DMS79 (cell line): ENCODE data around the gene TFB1M.

Experiments
- DNase-seq: peaks from one replicate; lab custom pipeline; 2025; lab: John Stamatoyannopoulos, UW

Gene TFB1M

DNA sequence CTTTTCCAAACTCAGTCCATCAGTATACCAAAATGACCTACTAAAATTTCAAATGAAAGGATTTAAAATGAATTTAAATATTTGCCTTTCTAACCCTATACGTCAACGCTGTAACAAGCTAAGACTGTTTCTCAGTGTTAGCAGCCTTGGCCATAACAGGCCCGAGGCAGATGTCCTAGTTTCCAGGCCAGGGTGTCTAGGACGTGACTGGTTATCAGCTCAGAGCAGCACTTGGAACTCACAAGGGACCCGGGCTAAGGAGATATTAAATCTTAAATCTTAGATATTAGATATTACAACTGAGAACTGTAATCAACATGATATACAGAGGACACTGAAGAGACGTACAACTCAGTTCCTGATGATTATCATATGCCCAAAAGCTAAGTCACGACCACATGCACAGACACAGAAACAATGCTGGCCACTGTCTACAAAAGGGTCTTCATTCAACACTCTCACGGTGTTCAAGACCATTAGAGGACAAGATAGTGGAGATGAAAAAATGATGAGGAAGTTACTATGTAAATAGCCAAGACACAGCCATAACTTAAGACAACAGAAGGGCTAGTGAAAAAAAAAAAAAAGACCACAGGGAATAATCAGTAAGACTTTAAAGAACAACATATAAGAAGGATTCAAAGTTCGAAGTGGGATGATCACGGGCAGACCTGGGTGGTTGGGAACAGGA lies 50.8 kb downstream of the TFB1M start, which contains the start of gene CLDN20:
CLDN20 (plus strand) TSS at position 641 of the 691 bp plus-strand sequence. CDS start 11,707 bp downstream, outside the sequence.
- DNase-seq, result no peak

DNA sequence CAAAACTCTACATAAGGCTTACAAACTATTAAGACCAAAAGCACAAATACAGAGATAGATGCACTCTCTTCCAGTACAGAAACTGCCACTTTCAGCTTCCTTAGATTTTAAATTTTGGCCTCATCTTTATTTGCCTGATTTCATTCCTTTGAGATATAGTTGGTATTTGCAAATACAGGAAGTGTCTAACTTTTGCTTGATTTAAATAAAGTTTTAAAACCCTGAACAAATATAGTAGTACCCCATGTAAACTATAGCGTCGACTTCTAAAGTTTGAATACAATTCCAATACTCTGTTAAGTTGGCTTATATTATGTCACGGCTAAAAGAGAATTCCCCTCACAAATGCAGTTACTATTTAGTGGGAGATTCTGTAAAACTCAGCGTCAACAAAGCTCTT lies 51.6 kb downstream of the TFB1M start:
- no peak for DNase-seq

DNA sequence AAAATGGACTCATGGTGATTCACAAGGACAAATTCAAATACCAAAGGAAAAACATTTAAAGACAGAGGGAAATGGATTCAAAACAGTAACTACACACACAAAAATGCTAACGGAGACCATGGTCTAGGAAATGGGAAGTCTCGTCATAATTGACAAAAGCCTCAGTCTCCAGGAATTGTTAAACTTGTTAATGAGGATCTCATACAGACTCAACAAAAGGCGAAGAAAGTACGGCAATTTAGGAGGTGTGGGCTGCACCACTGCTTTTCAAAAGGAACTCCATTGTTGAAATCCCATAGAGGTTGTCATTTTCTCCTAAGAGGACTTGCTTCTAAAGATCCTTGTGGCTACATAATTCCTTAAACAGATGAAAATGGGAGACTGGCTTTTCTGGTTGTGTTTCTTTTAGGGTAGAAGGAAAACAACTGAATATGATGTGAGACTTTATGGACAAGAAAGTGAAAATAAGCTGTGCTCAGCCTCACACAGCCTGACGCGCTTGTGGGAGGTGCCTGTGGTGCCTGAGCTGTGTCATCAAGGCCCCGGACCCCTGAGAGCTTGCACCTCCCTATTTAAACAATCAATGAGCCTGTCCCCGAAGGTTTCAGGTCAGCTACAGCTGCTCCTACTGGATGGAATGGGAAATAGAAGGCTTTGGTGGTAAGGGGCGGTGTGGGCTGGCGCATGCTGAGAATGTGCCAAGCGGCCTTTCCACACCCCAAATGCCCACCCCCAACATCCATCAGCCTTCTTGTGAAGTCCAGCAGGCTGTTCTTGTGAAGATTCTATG lies 53.0 kb downstream of the TFB1M start:
- no peak for DNase-seq

DNA sequence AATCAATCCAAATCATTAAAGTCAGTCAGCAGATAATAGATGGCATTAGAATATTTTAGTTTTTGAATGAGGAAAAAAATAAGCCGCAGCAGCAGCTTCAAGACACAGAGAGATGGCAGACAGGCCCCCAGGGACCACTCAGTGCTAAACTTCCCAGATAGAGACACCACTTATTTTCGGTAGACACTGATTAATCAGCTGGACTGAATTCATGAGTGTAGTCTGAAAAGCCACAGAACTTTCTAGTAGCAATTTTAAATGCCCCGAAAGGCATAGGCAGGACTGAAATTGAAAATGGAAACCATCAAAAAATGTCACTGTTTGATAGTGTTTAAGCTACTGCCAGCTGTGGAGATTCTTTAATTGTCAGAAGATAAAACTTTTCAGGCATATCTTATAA lies 53.6 kb downstream of the TFB1M start:
- no peak for DNase-seq

DNA sequence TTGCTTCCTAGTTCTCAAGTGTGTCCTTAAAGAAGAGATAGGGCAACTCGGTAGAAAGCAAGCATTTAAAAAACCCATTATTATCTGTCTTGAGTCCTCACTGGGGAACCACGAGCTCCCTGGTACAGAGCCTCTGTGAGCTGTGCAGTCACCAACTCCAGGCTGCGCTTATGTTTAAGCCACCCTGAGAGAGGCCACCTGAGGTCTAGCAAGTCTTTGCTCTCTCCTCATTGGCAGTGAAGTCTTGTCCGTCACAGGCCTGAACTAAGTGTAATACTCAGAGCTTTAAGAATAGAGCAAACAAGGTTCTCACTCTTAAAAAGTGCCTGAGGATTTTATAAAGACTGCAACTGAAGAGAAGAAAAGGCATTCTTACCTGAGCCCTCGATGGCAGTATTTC lies 54.4 kb downstream of the TFB1M start:
- no peak for DNase-seq

DNA sequence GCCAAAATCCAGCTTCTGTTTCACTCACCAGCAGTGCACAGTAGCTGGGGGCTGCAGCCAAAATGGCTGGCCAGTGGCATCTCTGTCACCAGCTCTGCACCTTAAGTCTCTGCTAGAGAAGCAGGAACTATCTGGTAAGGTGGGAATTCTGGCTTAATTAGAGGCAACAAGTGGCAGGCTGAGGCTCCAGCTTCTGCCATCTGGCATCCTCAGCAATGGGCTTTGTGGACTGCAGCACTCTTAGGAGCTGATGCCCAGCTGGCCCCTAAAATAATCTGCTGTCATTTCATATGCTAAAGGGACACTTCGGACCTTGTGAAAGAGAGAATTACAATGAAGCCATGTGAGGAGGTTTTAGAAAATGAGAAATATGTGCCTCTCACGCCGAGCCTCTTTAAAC lies 55.1 kb downstream of the TFB1M start:
- DNase-seq, result no peak

DNA sequence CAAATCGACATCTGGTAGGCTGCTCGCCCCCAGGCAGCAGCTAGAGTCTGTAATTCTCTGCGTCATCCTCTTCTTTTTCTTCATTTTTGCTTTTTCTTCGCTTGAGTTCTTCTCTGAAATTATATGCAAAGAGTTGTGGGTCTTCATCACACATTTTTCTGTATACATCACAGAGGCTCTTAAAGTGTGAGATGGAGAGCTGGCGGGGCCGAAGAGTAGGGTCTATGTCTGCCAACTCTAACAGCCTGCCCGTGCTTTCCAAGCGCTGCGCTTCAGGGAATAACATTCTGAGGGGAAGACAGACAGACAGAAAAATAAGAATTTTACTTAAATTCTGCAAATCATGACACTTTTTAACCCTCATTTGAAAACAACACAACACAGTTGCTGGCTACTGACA lies 56.5 kb downstream of the TFB1M start:
- DNase-seq, result no peak

DNA sequence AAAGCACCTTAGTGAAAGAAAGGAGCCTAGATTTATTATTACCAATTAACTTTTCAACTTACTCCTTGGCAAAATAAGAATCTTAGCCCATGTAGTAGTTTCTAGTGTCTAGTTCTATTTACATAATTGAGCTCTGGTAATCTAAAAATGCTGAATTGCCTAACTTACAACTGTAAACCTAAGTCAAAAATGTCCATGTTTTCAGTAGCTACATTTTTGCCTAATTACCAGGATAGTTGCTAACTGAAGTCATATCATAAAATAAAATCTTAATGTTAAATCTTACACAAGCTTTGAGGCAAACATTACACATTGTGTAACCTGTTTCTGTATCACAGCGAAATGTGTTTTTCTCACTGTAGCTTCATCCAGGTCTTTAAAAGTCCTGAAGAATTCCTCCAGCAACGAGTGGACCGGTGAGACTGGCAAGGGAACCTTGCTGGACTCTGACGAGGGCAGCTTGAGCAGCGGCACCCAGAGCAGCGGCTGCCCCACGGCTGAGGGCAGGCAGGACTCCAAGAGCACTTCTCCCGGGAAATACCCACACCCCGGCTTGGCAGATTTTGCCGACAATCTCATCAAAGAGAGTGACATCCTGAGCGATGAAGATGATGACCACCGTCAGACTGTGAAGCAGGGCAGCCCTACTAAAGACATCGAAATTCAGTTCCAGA lies 58.0 kb downstream of the TFB1M start:
- DNase-seq, result no peak

DNA sequence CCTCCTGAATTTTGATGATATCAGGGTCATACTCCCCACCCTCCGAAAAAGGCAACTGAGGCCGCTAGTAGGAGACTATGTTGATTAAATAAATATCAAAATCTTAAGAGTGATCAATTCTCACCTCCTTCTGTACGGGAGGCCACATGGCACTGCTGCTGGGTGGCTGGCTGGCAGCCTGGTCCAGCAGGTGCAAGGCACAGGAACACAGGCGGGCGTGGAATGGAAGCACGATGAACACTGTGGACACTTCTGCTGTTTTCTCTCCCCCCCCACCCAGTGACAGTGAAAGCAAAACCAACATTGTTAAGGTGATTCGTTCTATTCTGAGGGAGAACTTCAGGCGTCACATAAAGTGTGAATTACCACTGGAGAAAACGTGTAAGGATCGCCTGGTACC lies 60.1 kb downstream of the TFB1M start:
- no peak for DNase-seq

DNA sequence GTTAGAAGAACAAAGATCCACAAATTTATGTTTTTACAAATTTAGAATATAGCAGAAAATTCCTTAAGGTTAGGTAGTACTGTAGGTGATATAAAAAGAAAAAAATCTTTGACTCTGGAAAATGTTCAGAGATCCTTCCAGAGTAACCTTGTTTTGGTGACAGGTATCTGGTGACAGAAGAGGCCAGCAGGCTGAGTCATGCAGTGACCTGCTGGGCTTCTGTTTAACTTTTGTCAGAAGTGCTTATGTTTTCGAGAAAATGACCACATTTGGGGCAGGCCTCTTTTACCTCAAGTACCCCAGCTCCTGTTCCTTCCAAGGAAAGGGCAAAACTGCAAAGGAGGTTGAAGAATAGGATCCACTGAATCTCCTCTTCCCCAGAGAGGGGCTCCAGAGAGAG lies 60.9 kb downstream of the TFB1M start:
- no peak for DNase-seq

DNA sequence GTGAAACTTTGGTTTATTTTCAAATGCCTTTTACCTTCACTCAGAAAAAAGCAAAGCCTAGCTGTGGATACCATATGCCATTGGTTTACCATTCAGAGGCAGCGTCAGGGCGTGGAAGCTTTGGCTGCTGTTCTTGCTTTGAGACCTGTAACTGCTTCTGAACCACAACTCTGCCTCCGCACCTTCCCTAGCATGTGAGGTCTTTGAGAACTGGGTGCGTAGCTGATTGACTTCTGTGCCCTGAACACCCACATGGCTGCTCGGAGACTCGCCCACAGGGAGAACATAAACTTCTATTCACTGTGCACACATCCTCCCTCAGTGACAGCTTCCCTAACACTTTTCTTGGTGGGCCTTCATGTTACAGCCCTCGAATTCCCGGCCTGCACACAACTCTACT lies 61.7 kb downstream of the TFB1M start:
- no peak for DNase-seq

DNA sequence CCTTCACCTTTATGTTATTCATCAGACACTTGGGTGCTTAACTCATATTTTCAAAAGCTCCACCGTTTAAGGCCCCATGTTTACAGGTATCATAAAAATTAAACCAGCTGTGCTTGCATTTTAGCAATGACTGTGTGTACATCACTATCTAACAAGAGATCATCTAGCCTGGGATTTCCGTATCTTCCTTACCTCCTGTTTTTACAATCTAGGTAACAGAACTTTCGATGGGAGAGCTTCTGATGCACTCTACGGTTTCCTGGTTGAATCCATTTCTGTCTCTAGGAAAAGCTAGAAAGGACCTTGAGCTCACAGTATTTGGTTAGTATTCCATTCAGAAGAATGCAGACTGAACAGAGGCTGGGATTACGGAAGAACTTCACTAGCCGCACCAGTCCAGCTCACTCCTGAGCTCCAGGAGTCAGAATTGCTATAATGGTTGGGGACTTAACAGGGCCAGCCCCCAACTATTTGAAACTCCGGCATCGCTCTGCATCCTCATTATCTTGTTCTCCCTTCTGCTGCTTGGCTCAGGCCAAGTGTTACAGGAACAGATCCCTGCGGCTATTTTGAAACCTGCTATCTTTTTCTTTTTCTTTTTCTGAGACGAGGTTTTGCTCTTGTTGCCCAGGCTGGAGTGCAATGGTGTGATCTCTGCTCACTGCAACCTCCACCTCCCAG lies 63.4 kb downstream of the TFB1M start:
- DNase-seq, result no peak

DNA sequence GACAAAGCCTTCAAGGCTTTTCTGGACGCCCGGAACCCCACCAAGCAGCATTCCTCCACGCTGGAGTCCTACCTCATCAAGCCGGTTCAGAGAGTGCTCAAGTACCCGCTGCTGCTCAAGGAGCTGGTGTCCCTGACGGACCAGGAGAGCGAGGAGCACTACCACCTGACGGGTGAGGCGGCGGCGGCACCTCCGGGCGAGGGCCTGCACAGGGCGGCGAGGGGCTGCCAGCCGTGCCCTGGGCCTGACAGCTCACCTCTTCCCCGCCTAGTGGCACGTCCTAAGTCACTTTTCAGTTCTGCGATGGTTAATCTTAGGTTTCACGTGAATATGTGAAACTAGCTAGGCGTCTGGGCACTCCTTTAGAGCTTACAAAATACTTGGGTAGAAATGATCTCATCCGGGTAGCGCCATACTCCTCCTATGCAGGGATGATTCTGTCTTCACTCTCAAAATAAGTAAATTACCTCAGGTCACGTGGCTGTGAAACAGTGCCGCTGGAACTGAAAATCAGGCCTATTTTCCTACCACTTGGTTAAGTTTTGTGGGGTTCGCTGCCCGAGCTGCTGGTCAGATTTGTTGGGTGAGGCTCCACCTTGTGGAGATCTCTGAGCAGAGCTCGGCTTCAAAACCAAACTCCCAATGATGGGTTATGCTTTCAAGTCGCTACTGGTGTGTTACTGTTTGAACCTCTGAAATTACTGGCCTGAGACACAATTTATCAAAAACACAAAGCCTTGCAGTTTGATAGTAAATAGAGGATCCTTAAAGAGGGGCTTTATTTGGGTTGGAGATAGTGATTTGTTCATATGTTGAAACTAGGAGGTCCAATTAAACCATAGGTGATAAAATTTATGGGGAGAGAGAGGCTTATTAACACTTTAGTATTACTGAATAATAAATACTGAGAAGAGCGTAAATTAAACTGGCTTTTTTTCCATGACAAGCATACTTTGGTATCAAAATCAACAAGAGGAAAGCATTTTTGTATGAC lies 66.0 kb downstream of the TFB1M start:
- no peak for DNase-seq

DNA sequence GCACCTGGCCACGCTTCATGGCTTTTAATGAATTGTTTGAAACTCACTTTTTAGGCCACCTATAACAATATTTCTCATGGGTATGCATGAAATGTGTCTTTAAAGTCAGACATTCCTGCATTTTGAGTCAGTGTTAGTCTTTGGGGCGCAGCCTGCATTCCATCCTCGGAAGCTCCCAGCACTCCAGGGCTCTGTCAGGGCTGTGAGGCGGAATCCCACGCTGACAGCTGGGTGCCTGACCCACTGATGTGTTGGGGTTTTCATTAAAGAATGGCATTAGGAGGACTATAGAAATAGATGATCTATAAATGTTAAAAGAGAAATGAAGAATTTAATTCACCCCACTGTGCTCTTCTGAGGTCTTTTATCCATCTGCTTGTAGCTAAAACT lies 66.7 kb downstream of the TFB1M start:
- DNase-seq, result no peak

DNA sequence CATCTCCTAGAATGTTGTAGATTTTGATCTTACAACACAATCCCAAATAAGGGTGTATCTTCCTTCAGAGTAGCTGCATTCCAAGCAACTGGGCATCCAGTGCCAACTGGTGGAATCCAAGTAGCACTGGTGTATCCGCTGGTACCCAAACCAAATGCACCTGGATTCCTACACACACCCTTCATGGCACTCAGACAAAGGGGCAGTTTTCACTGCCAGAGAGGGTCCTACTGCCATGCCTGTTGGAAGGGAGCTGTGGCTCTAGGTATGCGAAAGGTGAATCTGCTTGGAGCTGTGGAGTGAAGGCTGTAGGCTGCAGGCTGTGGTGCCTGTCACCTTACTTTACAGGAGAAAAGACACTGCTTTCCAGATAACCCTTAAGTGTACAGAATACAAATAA lies 67.5 kb downstream of the TFB1M start:
- DNase-seq, result no peak

DNA sequence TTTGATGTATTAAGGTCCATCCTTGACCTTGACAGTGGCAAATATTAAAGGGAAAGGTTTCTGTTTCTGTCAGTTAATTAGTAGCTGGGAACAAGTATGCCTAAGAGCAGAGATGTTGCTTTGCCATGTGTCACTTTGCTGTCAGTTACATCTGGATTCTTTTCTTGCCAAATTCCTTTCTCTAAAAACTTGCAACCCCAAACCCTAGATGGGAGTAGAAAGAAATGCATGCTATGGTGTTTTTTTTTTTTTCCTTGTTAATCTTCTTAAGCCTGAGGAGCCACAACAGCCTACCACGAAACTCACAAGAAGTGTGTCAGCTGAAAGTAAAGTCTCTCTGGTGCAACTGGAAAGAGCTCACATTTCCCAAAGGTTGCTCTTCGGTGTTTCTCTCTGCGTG lies 68.5 kb downstream of the TFB1M start:
- no peak for DNase-seq

DNA sequence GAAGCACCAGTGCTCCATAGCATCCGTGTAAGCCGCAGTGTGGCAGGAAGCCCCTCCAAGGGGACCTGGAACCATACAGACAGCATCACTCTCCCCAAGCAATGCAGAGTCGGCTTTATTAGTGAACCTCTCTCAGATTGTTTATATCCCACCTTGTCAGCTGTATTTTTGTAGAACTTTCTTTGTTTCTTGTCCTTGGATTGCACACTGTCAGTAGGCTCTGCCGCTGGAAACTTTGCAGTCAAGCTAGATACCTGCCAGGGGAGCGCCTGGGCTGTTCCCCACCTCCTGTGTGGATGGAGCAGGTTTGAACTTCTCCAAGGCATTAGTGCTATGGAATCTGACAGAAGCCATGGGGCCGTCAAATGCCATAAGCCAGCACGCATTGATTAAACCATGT lies 69.1 kb downstream of the TFB1M start:
- DNase-seq, result no peak

DNA sequence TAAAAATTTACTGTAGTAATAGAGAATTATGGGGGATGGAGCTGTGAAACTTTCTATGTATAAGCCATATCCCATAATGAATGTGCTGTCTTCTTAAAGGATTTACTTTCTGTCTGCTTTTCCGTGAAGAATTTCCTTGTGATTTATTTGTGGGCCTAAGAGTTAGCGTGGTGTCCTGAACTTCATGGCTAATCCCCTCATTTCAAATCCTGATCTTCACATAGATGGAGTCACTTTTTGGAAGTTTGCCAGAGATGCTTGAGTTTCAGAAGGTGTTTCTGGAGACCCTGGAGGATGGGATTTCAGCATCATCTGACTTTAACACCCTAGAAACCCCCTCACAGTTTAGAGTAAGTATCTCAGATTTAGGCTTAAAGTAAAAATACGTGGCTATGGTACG lies 69.8 kb downstream of the TFB1M start:
- DNase-seq, result no peak

DNA sequence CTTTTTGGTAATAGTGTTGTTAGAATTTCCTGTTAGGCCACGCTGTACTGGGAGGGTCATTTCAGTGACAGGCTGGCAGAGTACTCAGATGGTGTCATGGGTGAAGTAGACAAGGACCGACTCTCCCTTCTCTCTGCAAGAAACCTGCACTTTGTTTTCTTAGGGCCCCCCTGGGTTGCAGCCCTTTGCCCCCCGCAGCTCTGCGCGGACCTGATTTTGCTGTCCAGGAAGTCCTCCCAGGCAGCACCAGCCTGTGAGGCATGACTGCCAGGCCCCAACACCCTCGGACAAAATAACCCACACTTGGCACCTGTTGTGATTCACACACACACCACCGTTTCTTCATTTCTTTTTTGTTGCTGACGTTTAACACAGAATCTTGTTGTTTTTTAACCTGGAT lies 72.3 kb downstream of the TFB1M start:
- no peak for DNase-seq

DNA sequence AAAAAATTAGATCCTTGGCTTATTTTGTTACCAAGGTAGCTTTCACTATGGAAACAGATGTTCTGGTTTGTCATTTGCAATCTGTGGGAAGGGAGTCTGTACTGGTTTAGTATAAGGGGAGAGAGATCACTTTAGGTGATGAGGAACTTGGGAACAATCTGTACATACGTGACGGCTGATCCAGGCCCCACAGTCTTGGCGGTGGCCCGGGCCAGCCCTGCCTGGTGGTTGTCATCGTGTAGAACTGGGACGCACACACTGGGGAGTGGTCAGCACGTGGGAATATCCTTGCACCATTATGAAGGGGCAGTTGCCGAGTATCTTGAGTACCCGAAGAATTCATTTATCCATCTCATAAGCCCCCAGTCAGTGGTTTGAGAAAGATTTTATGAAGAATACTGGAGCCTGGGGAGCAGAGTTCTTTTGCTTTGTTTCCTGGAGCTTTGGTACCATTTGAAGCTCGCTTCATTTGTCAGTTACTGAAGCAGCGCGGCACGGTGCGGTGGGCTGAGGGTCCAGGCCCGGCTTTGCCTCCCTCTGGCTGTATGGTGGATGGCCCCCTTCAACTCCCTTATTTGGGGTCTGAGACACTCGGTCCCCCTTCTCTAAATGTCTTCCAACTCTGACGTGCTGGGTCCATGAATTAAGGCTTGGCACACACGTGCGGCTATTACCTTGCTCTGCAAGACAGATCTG lies 73.2 kb downstream of the TFB1M start:
- no peak for DNase-seq

DNA sequence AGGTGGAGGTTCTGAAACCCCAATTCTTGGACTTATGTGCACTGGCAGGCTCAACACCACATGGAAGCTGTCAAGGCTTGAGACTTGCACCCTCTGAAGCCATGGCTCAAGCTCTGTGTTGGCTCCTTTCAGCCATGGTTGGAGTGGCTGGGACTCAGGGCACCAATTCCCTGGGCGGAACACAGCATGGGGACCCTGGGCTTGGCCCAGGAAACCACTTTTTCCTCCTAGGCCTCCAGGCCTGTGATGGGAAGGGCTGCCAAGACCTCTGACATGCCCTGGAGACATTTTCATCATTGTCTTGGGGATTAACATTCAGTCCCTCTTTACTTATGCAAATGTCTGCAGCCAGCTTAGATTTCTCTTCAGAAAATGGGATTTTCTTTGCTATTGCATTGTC lies 76.7 kb downstream of the TFB1M start:
- DNase-seq, result no peak
